CD4-positive, alpha-beta memory T cell (primary cell): Measurements from ENCODE around the gene ACP7. TPM values are rescaled to one million over a fixed set of nuclear protein-coding genes. Genes with fewer than 3 reads are reported as not detected.

ENCODE experiments used
- CTCF ChIA-PET: fragments of 350-600 bp; sonication (Branson Sonifier 250); formaldehyde crosslinking; loops from one replicate; lab custom pipeline; 2021; ENCODE audit warnings: inconsistent platforms; ENCODE audit not compliant: partially characterized antibody; lab: Charles Lee
- POLR2A ChIA-PET: fragments of 350-600 bp; sonication (Branson Sonifier 250); formaldehyde crosslinking; loops from one replicate; lab custom pipeline; 2021; ENCODE audit not compliant: partially characterized antibody; lab: Charles Lee
- DNase-seq, 5 donors: peaks; one replicate each; pipeline versions ENCODE4 v3.0.0 to v3.0.0-alpha.2; 2020 to 2022; ENCODE audit warnings: mixed read lengths in 1 of 5
- H3K27ac ChIP-seq: one replicate; pipeline ENCODE4 v1.7.0; 2013; ENCODE audit warnings: low read depth, low read length
- H3K27me3 ChIP-seq: 2 replicates; pipeline ENCODE4 v1.7.0; 2013; ENCODE audit warnings: mild to moderate bottlenecking, low read length, moderate library complexity; ENCODE audit not compliant: insufficient read depth
- H3K36me3 ChIP-seq: 2 replicates; pipeline ENCODE4 v1.7.0; 2013; ENCODE audit warnings: mild to moderate bottlenecking, low read length, moderate library complexity; ENCODE audit not compliant: insufficient read depth
- H3K4me1 ChIP-seq: 2 replicates; pipeline ENCODE4 v1.7.0; 2013; ENCODE audit warnings: mild to moderate bottlenecking, low read length, moderate library complexity; ENCODE audit not compliant: insufficient read depth
- H3K4me3 ChIP-seq, 2 donors: one replicate each; pipeline ENCODE4 v1.7.0; 2013; ENCODE audit warnings: low read length in 2 of 2, mild to moderate bottlenecking in 1 of 2
- H3K9me3 ChIP-seq, 2 donors: one replicate each; pipeline ENCODE4 v1.7.0; 2013; ENCODE audit warnings: low read length in 2 of 2, control low read depth in 1 of 2; ENCODE audit not compliant: control insufficient read depth in 1 of 2
- H3K27ac Mint-ChIP-seq, 7 donors: one replicate each; pipeline ENCODE4 v1.8.0; 2020 to 2021; ENCODE audit warnings: mixed read lengths in 7 of 7, mild to moderate bottlenecking in 6 of 7, inconsistent platforms in 3 of 7, moderate library complexity in 3 of 7
- H3K27me3 Mint-ChIP-seq, 2 donors: one replicate each; pipeline ENCODE4 v1.8.0; 2020 to 2021; ENCODE audit warnings: mixed read lengths in 2 of 2
- H3K36me3 Mint-ChIP-seq, 2 donors: one replicate each; pipeline ENCODE4 v1.8.0; 2020 to 2021; ENCODE audit warnings: mixed read lengths in 2 of 2, inconsistent platforms in 1 of 2, mild to moderate bottlenecking in 1 of 2
- H3K4me1 Mint-ChIP-seq, 4 donors: one replicate each; pipeline ENCODE4 v1.8.0; 2020 to 2021; ENCODE audit warnings: mixed read lengths in 4 of 4, mild to moderate bottlenecking in 1 of 4
- H3K4me3 Mint-ChIP-seq, 8 donors: one replicate each; pipeline ENCODE4 v1.8.0; 2020 to 2021; ENCODE audit warnings: mixed read lengths in 8 of 8, mild to moderate bottlenecking in 7 of 8, moderate library complexity in 6 of 8, inconsistent platforms in 3 of 8
- H3K9me3 Mint-ChIP-seq, 8 donors: one replicate each; pipeline ENCODE4 v1.8.0; 2020 to 2021; ENCODE audit warnings: mixed read lengths in 8 of 8, mild to moderate bottlenecking in 5 of 8, inconsistent platforms in 3 of 8, moderate library complexity in 1 of 8
- intact Hi-C: fragments of 100-400 bp; cut with micrococcal nuclease; formaldehyde crosslinking; loops from one replicate; pipeline ENCODE4 v1.15.1; 2023
- polyA plus RNA-seq, 2 donors: library from polyadenylated mRNA; unstranded; fragments of 300-500 nt; fragmentation: Illumina TruSeq; gene quantifications; one replicate each; pipeline ENCODE4 v1.2.3, GENCODE V29; 2021
- total RNA-seq, 2 experiments: library from RNA; stranded (reverse); gene quantifications; one replicate each; pipeline ENCODE4 v1.2.3, GENCODE V29; 2021

Gene ACP7
- total and polyA plus RNA-seq, 4 experiments from 2014 or later: 0.14 TPM; not detected in 3

DNA sequence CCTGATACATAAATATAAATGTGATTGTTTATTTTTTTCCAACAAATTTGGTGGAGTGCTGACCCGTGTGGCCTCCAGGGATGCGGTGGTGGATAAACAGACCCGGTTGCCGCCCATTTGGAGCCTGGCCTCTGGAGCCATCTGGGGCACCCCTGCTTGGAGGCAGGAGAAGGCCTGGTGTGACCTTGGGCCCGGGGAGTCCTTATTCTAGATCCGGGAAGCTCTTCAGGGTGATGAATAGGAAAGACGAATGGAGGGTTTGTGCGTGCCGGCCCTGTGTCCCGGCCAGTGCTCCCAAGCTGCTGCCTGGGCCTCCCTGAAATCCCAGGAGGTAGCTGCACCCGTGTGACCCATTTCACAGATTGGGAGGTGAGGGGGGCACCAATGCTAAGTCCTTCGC lies 53.0 kb downstream of the ACP7 start:
- Mint-ChIP-seq H3K4me1 (peaks cover 15 to 44% (median 21%) of the 10 kb centered on the region in 4 donors), H3K27ac (peak overlapping the region in 4 of 7 donors; percentile 19 to 74 (median 22)), H3K9me3 (no peaks in the 10 kb centered on the region), H3K4me3 (no peak overlapping the region), H3K27me3 (no peaks in the 10 kb centered on the region), H3K36me3 (peaks cover 0 to 2% of the 10 kb centered on the region in 2 donors)
- Histone ChIP-seq H3K4me1 (no peaks in the 10 kb centered on the region), H3K27ac (no peak overlapping the region), H3K9me3 (no peaks in the 10 kb centered on the region), H3K36me3 (no peaks in the 10 kb centered on the region), H3K4me3 (no peak overlapping the region), H3K27me3 (no peaks in the 10 kb centered on the region)
- ChIA-PET CTCF (no interaction called here), POLR2A (no interaction called here)
- intact Hi-C loops: no loop called here
- DNase-seq: no peak

DNA sequence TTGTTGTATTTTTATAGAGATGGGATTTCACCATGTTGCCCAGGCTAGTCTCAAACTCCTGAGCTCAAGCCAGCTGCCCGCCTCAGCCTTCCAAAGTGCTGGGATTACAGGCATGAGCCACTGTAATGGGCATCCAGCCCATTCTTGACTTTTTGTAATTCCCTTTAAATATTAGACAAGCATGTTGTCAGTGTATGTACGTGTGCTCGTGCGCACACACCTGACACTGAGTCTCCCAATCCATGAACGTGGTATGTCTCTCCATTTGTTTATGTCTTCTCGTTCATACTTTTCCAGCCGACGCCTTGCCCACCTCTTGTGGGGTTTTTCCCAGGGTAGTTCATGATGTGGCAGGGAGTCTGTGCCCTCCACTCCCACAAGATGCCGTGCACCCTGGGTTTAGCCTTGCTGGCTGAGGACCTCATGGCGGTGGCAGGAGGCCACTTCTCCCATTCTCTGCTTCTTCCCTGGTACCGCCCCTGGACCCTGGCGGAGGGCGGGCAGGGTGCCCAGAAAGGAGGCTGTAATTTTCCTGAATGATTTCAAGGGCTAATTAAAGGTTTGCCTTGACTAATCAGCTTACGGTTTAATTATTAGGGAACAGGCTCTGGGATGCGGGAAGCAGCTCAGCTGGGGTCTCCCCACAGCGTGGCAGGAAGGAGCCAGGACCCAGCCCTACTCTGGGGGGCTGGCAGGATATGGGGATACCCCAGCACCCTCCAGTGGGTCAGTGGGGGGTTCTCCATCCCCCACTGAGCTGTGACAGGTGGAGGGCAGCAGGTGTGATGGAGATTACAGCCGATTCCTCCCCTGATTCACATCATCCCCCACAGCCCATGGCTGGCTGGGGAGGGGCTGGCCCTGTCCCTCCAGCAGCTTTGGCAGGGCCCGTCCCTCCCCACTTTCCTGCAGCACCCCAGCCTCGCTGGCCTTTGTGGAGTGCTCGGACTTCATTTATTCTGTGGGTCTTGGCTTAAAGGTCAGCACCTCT lies 54.3 kb downstream of the ACP7 start:
- Mint-ChIP-seq H3K36me3 (peaks cover 0 to 2% of the 10 kb centered on the region in 2 donors), H3K9me3 (no peaks in the 10 kb centered on the region), H3K4me3 (no peak overlapping the region), H3K27me3 (no peaks in the 10 kb centered on the region), H3K4me1 (peaks cover 5 to 39% (median 17%) of the 10 kb centered on the region in 4 donors), H3K27ac (no peak overlapping the region)
- no peak for DNase-seq
- intact Hi-C loops: no loop called here
- Histone ChIP-seq H3K4me3 (no peak overlapping the region), H3K4me1 (no peaks in the 10 kb centered on the region), H3K36me3 (no peaks in the 10 kb centered on the region), H3K27me3 (no peaks in the 10 kb centered on the region), H3K9me3 (no peaks in the 10 kb centered on the region), H3K27ac (no peak overlapping the region)
- CTCF ChIA-PET: no interaction called here
- POLR2A ChIA-PET: no interaction called here

DNA sequence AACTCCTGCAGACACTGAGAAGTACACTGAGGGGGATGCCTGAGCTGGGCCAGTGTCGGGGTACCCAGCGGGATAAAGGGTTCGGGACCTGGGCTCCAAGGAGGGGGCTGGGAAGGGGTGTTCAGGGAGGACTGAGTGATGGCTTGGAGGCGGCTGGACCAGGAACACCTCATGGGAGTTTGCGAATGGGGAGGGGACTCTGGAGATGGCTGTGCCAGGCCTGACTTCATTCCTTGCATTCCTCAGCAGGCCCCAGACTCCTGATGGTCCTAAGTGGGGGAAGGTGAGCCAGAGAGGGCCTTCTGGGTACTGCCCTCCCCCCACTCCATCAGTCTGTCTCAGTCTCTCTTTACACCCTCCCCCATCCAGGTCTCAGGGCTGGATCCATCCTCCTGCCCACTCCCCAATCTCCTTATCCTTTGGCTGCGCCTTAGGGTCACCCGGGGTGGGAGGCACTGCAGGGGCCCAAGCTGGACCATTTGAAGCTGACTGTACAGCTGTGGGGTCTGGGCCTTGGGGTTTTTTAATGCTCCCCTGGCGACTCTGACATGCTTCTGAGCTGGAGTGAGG lies 55.2 kb downstream of the ACP7 start:
- Histone ChIP-seq H3K4me1 (no peaks in the 10 kb centered on the region), H3K4me3 (no peak overlapping the region), H3K36me3 (no peaks in the 10 kb centered on the region), H3K27me3 (no peaks in the 10 kb centered on the region), H3K9me3 (no peaks in the 10 kb centered on the region), H3K27ac (no peak overlapping the region)
- peaks cover 5 to 41% (median 18%) of the 10 kb centered on the region in 4 donors for H3K4me1 Mint-ChIP-seq
- no peak overlapping the region for H3K27ac Mint-ChIP-seq
- intact Hi-C loops: no loop called here
- H3K27me3 Mint-ChIP-seq: no peaks in the 10 kb centered on the region
- DNase-seq: no peak
- CTCF ChIA-PET: no interaction called here
- H3K36me3 Mint-ChIP-seq: peaks cover 0 to 2% of the 10 kb centered on the region in 2 donors
- no peak overlapping the region for H3K4me3 Mint-ChIP-seq
- POLR2A ChIA-PET: no interaction called here
- no peaks in the 10 kb centered on the region for H3K9me3 Mint-ChIP-seq

DNA sequence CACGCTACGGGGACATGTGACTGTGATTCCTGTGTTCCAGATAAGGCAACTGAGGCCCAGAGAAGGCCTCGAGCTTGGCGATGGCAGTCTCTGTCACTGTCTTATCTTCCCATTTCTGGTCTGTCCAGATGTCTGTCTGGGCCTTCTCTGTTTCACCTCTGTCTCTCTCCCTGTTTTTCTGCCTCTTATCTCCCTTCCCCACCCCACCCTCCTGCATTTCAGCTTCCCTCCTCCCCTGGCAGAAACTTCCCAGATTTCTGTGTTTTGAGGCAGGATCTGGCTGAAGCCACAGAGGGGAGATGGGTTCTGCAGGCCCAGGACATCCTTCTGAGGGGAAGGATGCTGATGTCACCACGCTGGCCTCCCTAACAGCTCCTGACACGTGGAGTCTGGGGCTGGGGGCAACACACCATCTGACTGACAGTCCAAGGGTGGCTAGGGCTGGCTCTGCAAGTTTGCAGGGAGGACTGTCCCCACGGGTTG lies 55.8 kb downstream of the ACP7 start:
- Mint-ChIP-seq H3K4me3 (no peak overlapping the region), H3K4me1 (peaks cover 5 to 47% (median 22%) of the 10 kb centered on the region in 4 donors), H3K27me3 (no peaks in the 10 kb centered on the region), H3K27ac (no peak overlapping the region), H3K36me3 (peaks cover 0 to 2% of the 10 kb centered on the region in 2 donors), H3K9me3 (no peaks in the 10 kb centered on the region)
- H3K27me3 ChIP-seq: no peaks in the 10 kb centered on the region
- no peak overlapping the region for H3K27ac ChIP-seq
- no peak for DNase-seq
- ChIA-PET POLR2A (no interaction called here), CTCF (no interaction called here)
- no peaks in the 10 kb centered on the region for H3K36me3 ChIP-seq
- no peak overlapping the region for H3K4me3 ChIP-seq
- no peaks in the 10 kb centered on the region for H3K9me3 ChIP-seq
- H3K4me1 ChIP-seq: no peaks in the 10 kb centered on the region
- intact Hi-C loops: no loop called here

DNA sequence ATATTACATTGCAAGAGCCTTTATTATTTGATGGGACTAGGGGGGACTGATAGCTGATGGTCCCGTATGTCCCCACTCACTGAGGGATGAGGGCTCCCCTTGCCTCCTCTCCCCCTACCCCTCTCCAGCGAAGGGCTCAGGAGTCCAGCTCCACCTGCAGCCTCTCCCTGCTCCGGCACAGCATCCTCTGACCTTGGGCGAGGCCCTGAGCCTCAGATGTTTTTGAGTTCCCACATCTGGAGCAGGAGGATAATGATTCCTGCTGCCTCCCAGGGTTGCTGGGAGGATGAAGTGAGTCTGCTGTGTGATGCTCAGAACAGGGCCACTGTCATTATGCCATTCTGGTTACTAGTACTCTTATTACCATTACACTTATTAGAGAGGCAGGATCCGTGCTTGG lies 56.4 kb downstream of the ACP7 start:
- POLR2A ChIA-PET: no interaction called here
- Mint-ChIP-seq H3K9me3 (no peaks in the 10 kb centered on the region), H3K27me3 (no peaks in the 10 kb centered on the region), H3K4me1 (peaks cover 5 to 47% (median 22%) of the 10 kb centered on the region in 4 donors), H3K4me3 (no peak overlapping the region), H3K27ac (peak overlapping the region in 3 of 7 donors; percentile 15 to 59 (median 57)), H3K36me3 (peaks cover 0 to 2% of the 10 kb centered on the region in 2 donors)
- H3K36me3 ChIP-seq: no peaks in the 10 kb centered on the region
- no peak for DNase-seq
- H3K9me3 ChIP-seq: no peaks in the 10 kb centered on the region
- H3K27ac ChIP-seq: no peak overlapping the region
- no peak overlapping the region for H3K4me3 ChIP-seq
- H3K4me1 ChIP-seq: no peaks in the 10 kb centered on the region
- no peaks in the 10 kb centered on the region for H3K27me3 ChIP-seq
- CTCF ChIA-PET: no interaction called here
- intact Hi-C loops: no loop called here

DNA sequence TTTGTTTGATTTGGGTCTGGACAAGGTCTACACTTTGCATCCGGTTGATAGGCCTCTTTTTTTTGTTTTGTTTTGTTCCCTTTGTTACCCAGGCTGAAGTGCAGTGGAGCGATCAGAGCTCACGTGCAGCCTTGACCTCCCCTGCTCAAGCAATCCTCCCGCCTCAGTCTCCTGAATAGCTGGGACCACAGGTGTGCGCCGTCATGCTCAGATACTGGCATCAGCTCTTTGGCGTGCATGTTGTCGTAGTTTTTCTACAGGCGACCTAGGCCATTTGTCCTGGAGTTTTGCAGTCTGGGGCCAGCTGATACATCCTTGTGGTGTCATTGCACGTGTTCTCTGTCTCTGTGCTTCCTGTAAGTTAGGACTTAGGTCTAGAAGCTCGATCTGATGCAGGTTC lies 57.8 kb downstream of the ACP7 start:
- no peaks in the 10 kb centered on the region for H3K27me3 Mint-ChIP-seq
- DNase-seq: no peak
- H3K36me3 ChIP-seq: no peaks in the 10 kb centered on the region
- H3K27ac ChIP-seq: no peak overlapping the region
- H3K27me3 ChIP-seq: no peaks in the 10 kb centered on the region
- intact Hi-C loops: no loop called here
- no peaks in the 10 kb centered on the region for H3K9me3 ChIP-seq
- H3K4me3 Mint-ChIP-seq: no peak overlapping the region
- CTCF ChIA-PET: interaction anchor here (0.5 kb wide), 1 partner anchor 155 kb away, joined by 3 read pairs; no protein-coding TSS in a partner anchor
- peaks cover 0 to 2% of the 10 kb centered on the region in 2 donors for H3K36me3 Mint-ChIP-seq
- H3K27ac Mint-ChIP-seq: no peak overlapping the region
- H3K9me3 Mint-ChIP-seq: no peaks in the 10 kb centered on the region
- no peaks in the 10 kb centered on the region for H3K4me1 ChIP-seq
- POLR2A ChIA-PET: no interaction called here
- H3K4me3 ChIP-seq: no peak overlapping the region
- peaks cover 1 to 34% (median 19%) of the 10 kb centered on the region in 4 donors for H3K4me1 Mint-ChIP-seq

DNA sequence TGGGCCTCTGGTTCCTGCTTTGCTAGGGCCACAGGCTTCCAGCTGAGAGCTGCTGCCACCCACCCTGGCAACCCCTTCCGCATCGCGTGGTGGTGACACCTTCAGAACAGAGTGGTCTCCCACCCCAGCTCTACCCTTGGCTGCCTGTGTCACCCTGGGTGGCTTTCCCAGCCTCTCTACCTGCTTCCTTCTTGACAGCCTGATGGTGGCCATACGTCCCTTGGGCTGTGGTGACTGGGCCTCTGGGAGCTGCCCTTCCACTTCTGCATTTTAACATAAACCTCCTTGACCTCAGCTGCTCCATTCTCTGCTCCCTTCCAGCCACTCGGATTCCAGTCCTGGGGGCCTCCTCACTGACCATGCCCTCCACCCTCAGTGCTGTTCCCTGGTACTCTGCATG lies 58.5 kb downstream of the ACP7 start:
- Mint-ChIP-seq H3K9me3 (no peaks in the 10 kb centered on the region), H3K27me3 (no peaks in the 10 kb centered on the region), H3K36me3 (peaks cover 0 to 2% of the 10 kb centered on the region in 2 donors), H3K27ac (peak overlapping the region in 3 of 7 donors; percentile 30 to 78 (median 51)), H3K4me3 (no peak overlapping the region), H3K4me1 (peaks cover 8 to 36% (median 20%) of the 10 kb centered on the region in 4 donors)
- H3K27me3 ChIP-seq: no peaks in the 10 kb centered on the region
- H3K9me3 ChIP-seq: no peaks in the 10 kb centered on the region
- no peaks in the 10 kb centered on the region for H3K36me3 ChIP-seq
- POLR2A ChIA-PET: no interaction called here
- CTCF ChIA-PET: no interaction called here
- no peaks in the 10 kb centered on the region for H3K4me1 ChIP-seq
- no peak overlapping the region for H3K4me3 ChIP-seq
- no peak for DNase-seq
- no peak overlapping the region for H3K27ac ChIP-seq
- intact Hi-C loops: no loop called here
